ENCODE results near the gene PGAP3. TPM values are rescaled to one million over a fixed set of nuclear protein-coding genes. Genes with fewer than 3 reads are reported as not detected.
"Not testable (repeated sequence)": the region's sequence is repeated elsewhere in the genome, so short reads cannot be mapped to it uniquely, and the experiment has no call there.

The PGAP3 gene
- total RNA-seq, 2 donors from 2014 or later: 22.6 to 29.3 TPM

GRCh38 chr17:39715375-39716072, 27.7 kb upstream of the PGAP3 start:
- no peak overlapping the region for H3K4me3 Mint-ChIP-seq
- peaks cover 64% of the 10 kb centered on the region for H3K36me3 Mint-ChIP-seq (ENCODE audit: low read depth)
- no peak overlapping the region for H3K9ac ChIP-seq (ENCODE audit: extremely low read depth, low read length, poor library complexity, severe bottlenecking)
- H3K4me3 ChIP-seq (ENCODE audit: low read length): no peak overlapping the region
- no peaks in the 10 kb centered on the region for H3K4me1 ChIP-seq (ENCODE audit: control insufficient read depth, insufficient read depth, low read length)
- H3K9me3 ChIP-seq (ENCODE audit: control insufficient read depth, low read length): no peaks in the 10 kb centered on the region
- H3K9me3 Mint-ChIP-seq: no peaks in the 10 kb centered on the region
- no peaks in the 10 kb centered on the region for H3K4me1 Mint-ChIP-seq
- TF ChIP-seq, protein P1, sequence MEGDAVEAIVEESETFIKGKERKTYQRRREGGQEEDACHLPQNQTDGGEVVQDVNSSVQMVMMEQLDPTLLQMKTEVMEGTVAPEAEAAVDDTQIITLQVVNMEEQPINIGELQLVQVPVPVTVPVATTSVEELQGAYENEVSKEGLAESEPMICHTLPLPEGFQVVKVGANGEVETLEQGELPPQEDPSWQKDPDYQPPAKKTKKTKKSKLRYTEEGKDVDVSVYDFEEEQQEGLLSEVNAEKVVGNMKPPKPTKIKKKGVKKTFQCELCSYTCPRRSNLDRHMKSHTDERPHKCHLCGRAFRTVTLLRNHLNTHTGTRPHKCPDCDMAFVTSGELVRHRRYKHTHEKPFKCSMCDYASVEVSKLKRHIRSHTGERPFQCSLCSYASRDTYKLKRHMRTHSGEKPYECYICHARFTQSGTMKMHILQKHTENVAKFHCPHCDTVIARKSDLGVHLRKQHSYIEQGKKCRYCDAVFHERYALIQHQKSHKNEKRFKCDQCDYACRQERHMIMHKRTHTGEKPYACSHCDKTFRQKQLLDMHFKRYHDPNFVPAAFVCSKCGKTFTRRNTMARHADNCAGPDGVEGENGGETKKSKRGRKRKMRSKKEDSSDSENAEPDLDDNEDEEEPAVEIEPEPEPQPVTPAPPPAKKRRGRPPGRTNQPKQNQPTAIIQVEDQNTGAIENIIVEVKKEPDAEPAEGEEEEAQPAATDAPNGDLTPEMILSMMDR (conservative IDR thresholded peaks at IDR 0.05): no peak
- peaks cover 64% of the 10 kb centered on the region for H3K36me3 ChIP-seq (ENCODE audit: control insufficient read depth, insufficient read depth, low read length)
- 94 to 95% methylated on average over 8 to 18 of the region's 18 CpGs for WGBS, 2 experiments (ENCODE audit: insufficient coverage in 1 of 2, insufficient read length in 1 of 2)
- no peaks in the 10 kb centered on the region for H3K27me3 Mint-ChIP-seq (ENCODE audit: insufficient read depth)
- H3K27ac Mint-ChIP-seq: no peak overlapping the region
- no peak for DNase-seq
- no peaks in the 10 kb centered on the region for H3K27me3 ChIP-seq (ENCODE audit: control insufficient read depth, insufficient read depth, low read length, poor library complexity, severe bottlenecking)
- no peak overlapping the region for H3K27ac ChIP-seq (ENCODE audit: low read depth, low read length)

DNA sequence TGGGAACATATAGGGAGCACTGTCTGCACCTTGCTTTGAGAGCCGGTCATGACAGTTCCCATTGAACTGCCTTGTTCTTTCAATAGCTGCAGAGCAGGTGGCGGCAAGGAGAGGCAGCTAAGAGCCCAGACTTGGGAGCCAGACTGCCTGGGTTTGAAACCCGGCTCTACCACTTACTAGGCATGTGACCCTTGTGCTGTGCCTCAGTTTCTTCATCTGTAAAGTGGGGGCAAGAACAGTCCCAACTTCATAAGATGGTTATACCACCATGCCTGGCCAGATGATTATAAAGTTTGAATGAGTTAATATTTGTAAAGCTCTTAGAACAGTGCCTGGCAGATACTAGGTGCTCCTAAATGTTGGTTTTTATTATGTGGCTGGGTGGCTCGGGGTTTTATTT, 26.4 kb upstream of the PGAP3 start:
- Mint-ChIP-seq H3K9me3 (no peaks in the 10 kb centered on the region), H3K27ac (no peak overlapping the region), H3K27me3 (ENCODE audit: insufficient read depth) (no peaks in the 10 kb centered on the region), H3K36me3 (ENCODE audit: low read depth) (peaks cover 64% of the 10 kb centered on the region), H3K4me1 (no peaks in the 10 kb centered on the region), H3K4me3 (no peak overlapping the region)
- Histone ChIP-seq H3K9me3 (ENCODE audit: control insufficient read depth, low read length) (no peaks in the 10 kb centered on the region), H3K4me3 (ENCODE audit: low read length) (no peak overlapping the region), H3K4me1 (ENCODE audit: control insufficient read depth, insufficient read depth, low read length) (no peaks in the 10 kb centered on the region), H3K36me3 (ENCODE audit: control insufficient read depth, insufficient read depth, low read length) (peaks cover 64% of the 10 kb centered on the region), H3K27ac (ENCODE audit: low read depth, low read length) (no peak overlapping the region), H3K27me3 (ENCODE audit: control insufficient read depth, insufficient read depth, low read length, poor library complexity, severe bottlenecking) (no peaks in the 10 kb centered on the region), H3K9ac (ENCODE audit: extremely low read depth, low read length, poor library complexity, severe bottlenecking) (no peak overlapping the region)
- WGBS, 2 experiments (ENCODE audit: insufficient coverage in 1 of 2, insufficient read length in 1 of 2): 94 to 100% methylated on average over 2 to 4 of the region's 4 CpGs
- DNase-seq: no peak
- TF ChIP-seq, protein P1 (conservative IDR thresholded peaks at IDR 0.05): no peak

- Mint-ChIP-seq H3K36me3 (ENCODE audit: low read depth) (peaks cover 59% of the 10 kb centered on the region), H3K9me3 (no peaks in the 10 kb centered on the region), H3K4me3 (no peak overlapping the region), H3K27ac (no peak overlapping the region), H3K27me3 (ENCODE audit: insufficient read depth) (no peaks in the 10 kb centered on the region), H3K4me1 (no peaks in the 10 kb centered on the region)
- no peaks in the 10 kb centered on the region for H3K27me3 ChIP-seq (ENCODE audit: control insufficient read depth, insufficient read depth, low read length, poor library complexity, severe bottlenecking)
- no peak for DNase-seq
- no peaks in the 10 kb centered on the region for H3K4me1 ChIP-seq (ENCODE audit: control insufficient read depth, insufficient read depth, low read length)
- no peak overlapping the region for H3K4me3 ChIP-seq (ENCODE audit: low read length)
- H3K9me3 ChIP-seq (ENCODE audit: control insufficient read depth, low read length): no peaks in the 10 kb centered on the region
- no peak overlapping the region for H3K27ac ChIP-seq (ENCODE audit: low read depth, low read length)
- no peak overlapping the region for H3K9ac ChIP-seq (ENCODE audit: extremely low read depth, low read length, poor library complexity, severe bottlenecking)
- WGBS, 2 experiments (ENCODE audit: insufficient coverage in 1 of 2, insufficient read length in 1 of 2): 92 to 100% methylated on average over 4 to 10 of the region's 10 CpGs
- TF ChIP-seq, protein P1 (conservative IDR thresholded peaks at IDR 0.05): no peak
- H3K36me3 ChIP-seq (ENCODE audit: control insufficient read depth, insufficient read depth, low read length): peaks cover 69% of the 10 kb centered on the region
Observed at GRCh38 chr17:39711851-39712250, 24.0 kb upstream of the PGAP3 start.

DNA sequence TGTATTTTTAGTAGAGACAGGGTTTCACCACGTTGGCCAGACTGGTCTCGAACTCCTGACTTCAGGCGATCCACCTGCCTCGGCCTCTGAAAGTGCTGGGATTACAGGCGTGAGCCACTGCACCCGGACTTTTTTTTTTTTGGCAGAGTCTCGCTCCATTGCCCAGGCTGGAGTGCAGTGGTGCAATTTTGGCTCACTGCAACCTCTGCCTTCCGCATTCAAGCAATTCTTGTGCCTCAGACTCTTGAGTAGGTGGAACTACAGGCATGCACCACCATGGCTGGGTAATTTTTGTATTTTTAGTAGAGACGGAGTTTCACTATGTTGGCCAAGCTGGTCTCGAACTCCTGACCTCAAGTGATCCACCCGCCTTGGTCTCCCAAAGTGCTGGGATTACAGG, 23.2 kb upstream of the PGAP3 start:
- H3K9me3 Mint-ChIP-seq; H3K4me1 Mint-ChIP-seq; H3K4me1 ChIP-seq (ENCODE audit: control insufficient read depth, insufficient read depth, low read length); H3K4me3 Mint-ChIP-seq; H3K9ac ChIP-seq (ENCODE audit: extremely low read depth, low read length, poor library complexity, severe bottlenecking); H3K27ac Mint-ChIP-seq; DNase-seq; H3K27me3 Mint-ChIP-seq (ENCODE audit: insufficient read depth); H3K9me3 ChIP-seq (ENCODE audit: control insufficient read depth, low read length); H3K4me3 ChIP-seq (ENCODE audit: low read length); H3K27me3 ChIP-seq (ENCODE audit: control insufficient read depth, insufficient read depth, low read length, poor library complexity, severe bottlenecking); H3K27ac ChIP-seq (ENCODE audit: low read depth, low read length): not testable (repeated sequence)
- 90 to 92% methylated on average over 8 to 11 of the region's 11 CpGs for WGBS, 2 experiments (ENCODE audit: insufficient coverage in 1 of 2, insufficient read length in 1 of 2)
- peaks cover 69% of the 10 kb centered on the region for H3K36me3 ChIP-seq (ENCODE audit: control insufficient read depth, insufficient read depth, low read length)
- H3K36me3 Mint-ChIP-seq (ENCODE audit: low read depth): peaks cover 57% of the 10 kb centered on the region
